Stomach (tissue), 9 donors: ENCODE measurements around the gene WFIKKN1. TPM values are rescaled to one million over a fixed set of nuclear protein-coding genes. Genes with fewer than 3 reads are reported as not detected.

ENCODE experiments used
- DNase-seq, 2 donors: peaks; one replicate each; pipeline versions ENCODE4 v3.0.0 to v3.0.0-alpha.2; 2013 to 2019
- H3K27ac ChIP-seq, 5 donors: fragments of 200-600 bp in 4 of 5; sonication (generic) in 4 of 5; one replicate each; pipeline ENCODE4 v1.5.1; 2013 to 2019; ENCODE audit warnings: mild to moderate bottlenecking in 1 of 5, moderate library complexity in 1 of 5
- H3K27me3 ChIP-seq, 3 donors: fragments of 200-600 bp; sonication (generic); one replicate each; pipeline ENCODE4 v1.5.1; 2017 to 2019; ENCODE audit warnings: mixed run types in 1 of 3
- H3K36me3 ChIP-seq, 4 donors: fragments of 200-600 bp; sonication (generic); 1 replicate in 3 of 4; 2 replicates in 1 of 4; pipeline ENCODE4 v1.5.1; 2016 to 2019
- H3K4me1 ChIP-seq, 4 donors: fragments of 200-600 bp; sonication (generic); one replicate each; pipeline ENCODE4 v1.5.1; 2016 to 2019
- H3K4me3 ChIP-seq, 4 donors: fragments of 200-600 bp; sonication (generic) in 3 of 4; one replicate each; pipeline ENCODE4 v1.5.1; 2016 to 2019; ENCODE audit warnings: mild to moderate bottlenecking in 1 of 4
- H3K9me3 ChIP-seq, 4 donors: fragments of 200-600 bp; sonication (generic); one replicate each; pipeline ENCODE4 v1.5.1; 2016 to 2019
- CTCF ChIP-seq, 7 experiments: fragments of 450-650 bp in 4 of 7; fragments of 200-600 bp in 3 of 7; sonication (generic) in 3 of 7; IDR thresholded peaks; one replicate each; pipeline ENCODE4 v1.5.1; 2016 to 2019; ENCODE audit warnings: antibody characterized with exemption in 7 of 7, control low read depth in 2 of 7, mild to moderate bottlenecking in 1 of 7
- EP300 ChIP-seq: sonication (generic); formaldehyde crosslinking; IDR thresholded peaks from one replicate; pipeline ENCODE4 v1.6.1; 2017; ENCODE audit warnings: antibody characterized with exemption
- POLR2A ChIP-seq, 4 donors: fragments of 450-650 bp; IDR thresholded peaks; one replicate each; pipeline ENCODE4 v1.6.1; 2016; ENCODE audit warnings: antibody characterized with exemption in 4 of 4, control low read depth in 2 of 4, mild to moderate bottlenecking in 1 of 4, moderate library complexity in 1 of 4
- POLR2AphosphoS5 ChIP-seq, 3 donors: sonication (generic); formaldehyde crosslinking; IDR thresholded peaks; one replicate each; pipeline ENCODE4 v1.6.1; 2016; ENCODE audit warnings: antibody characterized with exemption in 3 of 3
- WGBS, 5 donors: extraction: QIAGEN DNeasy Blood & Tissue Kit in 3 of 5; methylation state at CpG; one replicate each; pipeline versions ENCODE4 v1.1.5 to v1.1.7; 2013 to 2018; 5-methylcytosine and 5-hydroxymethylcytosine counted together
- intact Hi-C: fragments of 100-400 bp; cut with DNase I; formaldehyde crosslinking; loops from one replicate; pipeline ENCODE4 v1.15.1; 2023; ENCODE audit warnings: low total_unique reads
- polyA plus RNA-seq, 3 donors: library from polyadenylated mRNA; stranded (reverse); fragments of 200-250 nt; gene quantifications; one replicate each; pipeline ENCODE4 v1.2.3, GENCODE V29; 2013
- total RNA-seq, 5 donors: library from RNA; depleted of rRNA; stranded (reverse); fragments of >200 nt; gene quantifications; one replicate each; pipeline versions ENCODE4 v1.1.0 to v1.2.3, GENCODE V29; 2014 to 2016
- donor health status: healthy with polysubstance abuse.
- donor health status: Bipolar disorder and iron deficiency.
- donor health status: healthy.

The WFIKKN1 gene
- total and polyA plus RNA-seq, 8 donors = 0.14 to 25.8 (median 1.5) TPM; not detected in 1

- Histone ChIP-seq H3K4me1 (peaks cover 15 to 26% (median 22%) of the 10 kb centered on the region in 4 donors), H3K4me3 (no peak overlapping the region), H3K36me3 (peaks cover 0 to 41% (median 29%) of the 10 kb centered on the region in 4 donors), H3K27me3 (no peaks in the 10 kb centered on the region), H3K9me3 (no peaks in the 10 kb centered on the region), H3K27ac (no peak overlapping the region)
- DNase-seq = no peak
- 81 to 87% (median 87%) methylated on average over 15 to 16 of the region's 16 CpGs for WGBS, 5 donors
- intact Hi-C loops = no loop called here
- TF ChIP-seq CTCF (IDR thresholded peaks at IDR 0.05) (no peak), EP300 (no peak), POLR2AphosphoS5 (IDR thresholded peaks at IDR 0.05) (no peak), POLR2A (IDR thresholded peaks at IDR 0.05) (no peak)
These were observed 12.9 kb upstream of the WFIKKN1 start for GRCh38 chr16:617855-618254.

DNA sequence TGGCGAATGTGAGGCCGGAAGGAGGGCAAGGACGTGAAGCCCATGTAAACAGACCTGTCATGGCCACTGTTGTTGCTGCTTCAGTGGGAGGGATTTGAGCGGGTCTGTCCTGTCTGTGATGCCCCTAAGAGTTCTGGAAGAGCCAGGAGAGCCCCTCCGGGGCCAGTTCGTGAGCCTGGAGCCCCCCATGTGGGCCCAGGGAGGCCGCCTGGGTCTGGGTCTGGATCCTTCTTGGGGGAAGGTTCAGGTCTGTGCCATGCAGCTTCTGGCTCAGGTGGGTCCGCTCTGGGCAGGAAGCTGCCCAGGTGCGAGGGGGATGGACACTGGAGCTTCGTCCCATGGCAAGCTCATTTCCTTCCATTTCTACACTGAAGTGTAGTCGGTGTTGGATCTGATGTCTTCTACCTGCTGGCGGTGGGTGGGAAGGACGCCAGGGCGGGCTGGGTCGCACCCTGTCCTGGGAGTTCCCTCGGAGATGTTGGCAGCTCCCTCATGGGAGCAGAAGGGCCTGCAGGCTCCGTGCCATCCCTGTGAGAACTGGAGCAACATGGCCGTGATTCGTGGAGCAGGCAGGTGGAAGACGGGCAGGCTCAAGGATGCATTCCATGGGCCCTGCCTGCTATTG is 11.2 kb upstream of the WFIKKN1 start:
- Histone ChIP-seq H3K27ac (no peak overlapping the region), H3K4me1 (peaks cover 15 to 26% (median 22%) of the 10 kb centered on the region in 4 donors), H3K9me3 (no peaks in the 10 kb centered on the region), H3K27me3 (no peaks in the 10 kb centered on the region), H3K36me3 (peaks cover 0 to 36% (median 26%) of the 10 kb centered on the region in 4 donors), H3K4me3 (no peak overlapping the region)
- 86 to 92% (median 91%) methylated on average over 11 to 20 of the region's 20 CpGs for WGBS, 5 donors
- no peak for DNase-seq
- TF ChIP-seq POLR2AphosphoS5 (IDR thresholded peaks at IDR 0.05) (no peak), EP300 (no peak), CTCF (IDR thresholded peaks at IDR 0.05) (no peak), POLR2A (IDR thresholded peaks at IDR 0.05) (no peak)
- intact Hi-C loops = no loop called here

GRCh38 chr16:620700-621525 is 9.9 kb upstream of the WFIKKN1 start:
- H3K27ac ChIP-seq = no peak overlapping the region
- intact Hi-C loops = no loop called here
- no peak overlapping the region for H3K4me3 ChIP-seq
- H3K36me3 ChIP-seq = peaks cover 7 to 44% (median 34%) of the 10 kb centered on the region in 4 donors
- H3K9me3 ChIP-seq = no peaks in the 10 kb centered on the region
- no peak for TF ChIP-seq CTCF (IDR thresholded peaks at IDR 0.05)
- no peak for TF ChIP-seq POLR2A (IDR thresholded peaks at IDR 0.05)
- no peak for TF ChIP-seq EP300
- no peak for TF ChIP-seq POLR2AphosphoS5 (IDR thresholded peaks at IDR 0.05)
- no peaks in the 10 kb centered on the region for H3K27me3 ChIP-seq
- H3K4me1 ChIP-seq = peaks cover 15 to 26% (median 22%) of the 10 kb centered on the region in 4 donors
- WGBS, 5 donors = 71 to 81% (median 74%) methylated on average over 21 to 41 of the region's 41 CpGs
- no peak for DNase-seq

- peaks cover 9 to 50% (median 40%) of the 10 kb centered on the region in 4 donors for H3K36me3 ChIP-seq
- WGBS, 5 donors = 41 to 75% (median 55%) methylated on average over 7 to 21 of the region's 21 CpGs
- peak in 1 of 2 donors; percentile 50 for DNase-seq
- H3K4me3 ChIP-seq = no peak overlapping the region
- H3K27me3 ChIP-seq = no peaks in the 10 kb centered on the region
- intact Hi-C loops = no loop called here
- peak overlapping the region in 2 of 5 donors; percentile 7 to 42 for H3K27ac ChIP-seq
- peaks cover 15 to 24% (median 20%) of the 10 kb centered on the region in 4 donors for H3K4me1 ChIP-seq
- no peak for TF ChIP-seq POLR2A (IDR thresholded peaks at IDR 0.05)
- no peak for TF ChIP-seq CTCF (IDR thresholded peaks at IDR 0.05)
- no peak for TF ChIP-seq POLR2AphosphoS5 (IDR thresholded peaks at IDR 0.05)
- no peak for TF ChIP-seq EP300
- H3K9me3 ChIP-seq = no peaks in the 10 kb centered on the region
These were observed 9.2 kb upstream of the WFIKKN1 start for GRCh38 chr16:621526-622105.
